DND-41 (cell line): ENCODE measurements around the gene MAML3.

ENCODE experiments used
- CTCF ChIP-seq: IDR thresholded peaks from 2 replicates; pipeline ENCODE4 v1.5.1; 2012; ENCODE audit warnings: borderline replicate concordance, low read length, moderate library complexity, mild to moderate bottlenecking; ENCODE audit not compliant: poor library complexity, severe bottlenecking; ENCODE audit errors: extremely low read depth
- EZH2 ChIP-seq: IDR thresholded peaks from 3 replicates; pipeline ENCODE4 v1.6.1; 2012; ENCODE audit warnings: borderline replicate concordance, low read depth, mild to moderate bottlenecking, moderate library complexity, low read length, inconsistent platforms; ENCODE audit not compliant: severe bottlenecking

- TF ChIP-seq CTCF (no peak), EZH2 (no peak)
Observed at GRCh38 chr4:139851133-139851532, 302.9 kb downstream of the MAML3 start.
